ENCODE data around the gene CBR1. TPM values are rescaled to one million over a fixed set of nuclear protein-coding genes. Genes with fewer than 3 reads are reported as not detected.

The CBR1 gene
- total and polyA plus RNA-seq, 9 of the 15 experiments (the other 6 are each of a cell fraction or from before 2014, with no cell fraction given) = 2.5 to 33.8 (median 15.1) TPM

DNA sequence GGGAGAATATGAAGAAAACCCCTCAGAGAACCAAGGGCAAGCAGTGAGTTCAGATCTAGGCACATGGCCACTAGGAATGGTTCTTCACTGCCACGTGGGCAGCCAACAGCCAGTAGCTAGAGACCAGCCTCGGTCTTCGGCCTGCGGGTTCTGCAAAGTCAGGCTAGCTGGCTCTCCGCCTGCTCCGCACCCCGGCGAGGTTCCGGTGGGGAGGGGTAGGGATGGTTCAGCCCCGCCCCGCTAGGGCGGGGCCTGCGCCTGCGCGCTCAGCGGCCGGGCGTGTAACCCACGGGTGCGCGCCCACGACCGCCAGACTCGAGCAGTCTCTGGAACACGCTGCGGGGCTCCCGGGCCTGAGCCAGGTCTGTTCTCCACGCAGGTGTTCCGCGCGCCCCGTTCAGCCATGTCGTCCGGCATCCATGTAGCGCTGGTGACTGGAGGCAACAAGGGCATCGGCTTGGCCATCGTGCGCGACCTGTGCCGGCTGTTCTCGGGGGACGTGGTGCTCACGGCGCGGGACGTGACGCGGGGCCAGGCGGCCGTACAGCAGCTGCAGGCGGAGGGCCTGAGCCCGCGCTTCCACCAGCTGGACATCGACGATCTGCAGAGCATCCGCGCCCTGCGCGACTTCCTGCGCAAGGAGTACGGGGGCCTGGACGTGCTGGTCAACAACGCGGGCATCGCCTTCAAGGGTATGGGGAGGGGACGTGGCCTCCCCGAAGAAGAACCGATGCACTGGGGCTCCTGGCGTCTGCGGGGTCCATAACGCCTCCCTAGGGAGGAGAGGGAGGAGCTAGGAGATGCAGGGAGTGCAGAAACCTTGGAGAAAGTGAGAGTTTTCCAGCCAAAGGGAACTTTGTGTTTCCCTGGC is at the start of gene CBR1 (continued):
- TF ChIP-seq ETV1 (tag; conservative IDR thresholded peaks at IDR 0.05; ENCODE audit: low read depth) (peak; percentile 69), EP400 (IDR thresholded peaks at IDR 0.05) (peak; percentile 39; the same call in 1 of the 2 replicates), NFYB (IDR thresholded peaks at IDR 0.05; ENCODE audit: extremely low read depth, insufficient read length) (peak; percentile 26), GABPB1 (CRISPR knock-in tag; IDR thresholded peaks at IDR 0.05) (peak; percentile 34; the same call in 1 of the 2 replicates), RBBP5 (IDR thresholded peaks at IDR 0.05; ENCODE audit: borderline replicate concordance, insufficient read depth, low read length, poor library complexity, severe bottlenecking) (peak; percentile 49), EGR1 (conservative IDR thresholded peaks at IDR 0.05) (0 out of 2 replicates have a peak, but pooled peaks have one; percentile 14), SUPT5H (IDR thresholded peaks at IDR 0.05) (peak; percentile 47; the same call in 1 of the 2 replicates), DNMT1 (IDR thresholded peaks at IDR 0.05) (no peak), CREBBP (IDR thresholded peaks at IDR 0.05; ENCODE audit: low read depth, low read length) (no peak)
- TF ChIP-seq, protein P1, sequence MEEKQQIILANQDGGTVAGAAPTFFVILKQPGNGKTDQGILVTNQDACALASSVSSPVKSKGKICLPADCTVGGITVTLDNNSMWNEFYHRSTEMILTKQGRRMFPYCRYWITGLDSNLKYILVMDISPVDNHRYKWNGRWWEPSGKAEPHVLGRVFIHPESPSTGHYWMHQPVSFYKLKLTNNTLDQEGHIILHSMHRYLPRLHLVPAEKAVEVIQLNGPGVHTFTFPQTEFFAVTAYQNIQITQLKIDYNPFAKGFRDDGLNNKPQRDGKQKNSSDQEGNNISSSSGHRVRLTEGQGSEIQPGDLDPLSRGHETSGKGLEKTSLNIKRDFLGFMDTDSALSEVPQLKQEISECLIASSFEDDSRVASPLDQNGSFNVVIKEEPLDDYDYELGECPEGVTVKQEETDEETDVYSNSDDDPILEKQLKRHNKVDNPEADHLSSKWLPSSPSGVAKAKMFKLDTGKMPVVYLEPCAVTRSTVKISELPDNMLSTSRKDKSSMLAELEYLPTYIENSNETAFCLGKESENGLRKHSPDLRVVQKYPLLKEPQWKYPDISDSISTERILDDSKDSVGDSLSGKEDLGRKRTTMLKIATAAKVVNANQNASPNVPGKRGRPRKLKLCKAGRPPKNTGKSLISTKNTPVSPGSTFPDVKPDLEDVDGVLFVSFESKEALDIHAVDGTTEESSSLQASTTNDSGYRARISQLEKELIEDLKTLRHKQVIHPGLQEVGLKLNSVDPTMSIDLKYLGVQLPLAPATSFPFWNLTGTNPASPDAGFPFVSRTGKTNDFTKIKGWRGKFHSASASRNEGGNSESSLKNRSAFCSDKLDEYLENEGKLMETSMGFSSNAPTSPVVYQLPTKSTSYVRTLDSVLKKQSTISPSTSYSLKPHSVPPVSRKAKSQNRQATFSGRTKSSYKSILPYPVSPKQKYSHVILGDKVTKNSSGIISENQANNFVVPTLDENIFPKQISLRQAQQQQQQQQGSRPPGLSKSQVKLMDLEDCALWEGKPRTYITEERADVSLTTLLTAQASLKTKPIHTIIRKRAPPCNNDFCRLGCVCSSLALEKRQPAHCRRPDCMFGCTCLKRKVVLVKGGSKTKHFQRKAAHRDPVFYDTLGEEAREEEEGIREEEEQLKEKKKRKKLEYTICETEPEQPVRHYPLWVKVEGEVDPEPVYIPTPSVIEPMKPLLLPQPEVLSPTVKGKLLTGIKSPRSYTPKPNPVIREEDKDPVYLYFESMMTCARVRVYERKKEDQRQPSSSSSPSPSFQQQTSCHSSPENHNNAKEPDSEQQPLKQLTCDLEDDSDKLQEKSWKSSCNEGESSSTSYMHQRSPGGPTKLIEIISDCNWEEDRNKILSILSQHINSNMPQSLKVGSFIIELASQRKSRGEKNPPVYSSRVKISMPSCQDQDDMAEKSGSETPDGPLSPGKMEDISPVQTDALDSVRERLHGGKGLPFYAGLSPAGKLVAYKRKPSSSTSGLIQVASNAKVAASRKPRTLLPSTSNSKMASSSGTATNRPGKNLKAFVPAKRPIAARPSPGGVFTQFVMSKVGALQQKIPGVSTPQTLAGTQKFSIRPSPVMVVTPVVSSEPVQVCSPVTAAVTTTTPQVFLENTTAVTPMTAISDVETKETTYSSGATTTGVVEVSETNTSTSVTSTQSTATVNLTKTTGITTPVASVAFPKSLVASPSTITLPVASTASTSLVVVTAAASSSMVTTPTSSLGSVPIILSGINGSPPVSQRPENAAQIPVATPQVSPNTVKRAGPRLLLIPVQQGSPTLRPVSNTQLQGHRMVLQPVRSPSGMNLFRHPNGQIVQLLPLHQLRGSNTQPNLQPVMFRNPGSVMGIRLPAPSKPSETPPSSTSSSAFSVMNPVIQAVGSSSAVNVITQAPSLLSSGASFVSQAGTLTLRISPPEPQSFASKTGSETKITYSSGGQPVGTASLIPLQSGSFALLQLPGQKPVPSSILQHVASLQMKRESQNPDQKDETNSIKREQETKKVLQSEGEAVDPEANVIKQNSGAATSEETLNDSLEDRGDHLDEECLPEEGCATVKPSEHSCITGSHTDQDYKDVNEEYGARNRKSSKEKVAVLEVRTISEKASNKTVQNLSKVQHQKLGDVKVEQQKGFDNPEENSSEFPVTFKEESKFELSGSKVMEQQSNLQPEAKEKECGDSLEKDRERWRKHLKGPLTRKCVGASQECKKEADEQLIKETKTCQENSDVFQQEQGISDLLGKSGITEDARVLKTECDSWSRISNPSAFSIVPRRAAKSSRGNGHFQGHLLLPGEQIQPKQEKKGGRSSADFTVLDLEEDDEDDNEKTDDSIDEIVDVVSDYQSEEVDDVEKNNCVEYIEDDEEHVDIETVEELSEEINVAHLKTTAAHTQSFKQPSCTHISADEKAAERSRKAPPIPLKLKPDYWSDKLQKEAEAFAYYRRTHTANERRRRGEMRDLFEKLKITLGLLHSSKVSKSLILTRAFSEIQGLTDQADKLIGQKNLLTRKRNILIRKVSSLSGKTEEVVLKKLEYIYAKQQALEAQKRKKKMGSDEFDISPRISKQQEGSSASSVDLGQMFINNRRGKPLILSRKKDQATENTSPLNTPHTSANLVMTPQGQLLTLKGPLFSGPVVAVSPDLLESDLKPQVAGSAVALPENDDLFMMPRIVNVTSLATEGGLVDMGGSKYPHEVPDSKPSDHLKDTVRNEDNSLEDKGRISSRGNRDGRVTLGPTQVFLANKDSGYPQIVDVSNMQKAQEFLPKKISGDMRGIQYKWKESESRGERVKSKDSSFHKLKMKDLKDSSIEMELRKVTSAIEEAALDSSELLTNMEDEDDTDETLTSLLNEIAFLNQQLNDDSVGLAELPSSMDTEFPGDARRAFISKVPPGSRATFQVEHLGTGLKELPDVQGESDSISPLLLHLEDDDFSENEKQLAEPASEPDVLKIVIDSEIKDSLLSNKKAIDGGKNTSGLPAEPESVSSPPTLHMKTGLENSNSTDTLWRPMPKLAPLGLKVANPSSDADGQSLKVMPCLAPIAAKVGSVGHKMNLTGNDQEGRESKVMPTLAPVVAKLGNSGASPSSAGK (IDR thresholded peaks at IDR 0.05) = peak; percentile 79
- TF ChIP-seq, protein P2, sequence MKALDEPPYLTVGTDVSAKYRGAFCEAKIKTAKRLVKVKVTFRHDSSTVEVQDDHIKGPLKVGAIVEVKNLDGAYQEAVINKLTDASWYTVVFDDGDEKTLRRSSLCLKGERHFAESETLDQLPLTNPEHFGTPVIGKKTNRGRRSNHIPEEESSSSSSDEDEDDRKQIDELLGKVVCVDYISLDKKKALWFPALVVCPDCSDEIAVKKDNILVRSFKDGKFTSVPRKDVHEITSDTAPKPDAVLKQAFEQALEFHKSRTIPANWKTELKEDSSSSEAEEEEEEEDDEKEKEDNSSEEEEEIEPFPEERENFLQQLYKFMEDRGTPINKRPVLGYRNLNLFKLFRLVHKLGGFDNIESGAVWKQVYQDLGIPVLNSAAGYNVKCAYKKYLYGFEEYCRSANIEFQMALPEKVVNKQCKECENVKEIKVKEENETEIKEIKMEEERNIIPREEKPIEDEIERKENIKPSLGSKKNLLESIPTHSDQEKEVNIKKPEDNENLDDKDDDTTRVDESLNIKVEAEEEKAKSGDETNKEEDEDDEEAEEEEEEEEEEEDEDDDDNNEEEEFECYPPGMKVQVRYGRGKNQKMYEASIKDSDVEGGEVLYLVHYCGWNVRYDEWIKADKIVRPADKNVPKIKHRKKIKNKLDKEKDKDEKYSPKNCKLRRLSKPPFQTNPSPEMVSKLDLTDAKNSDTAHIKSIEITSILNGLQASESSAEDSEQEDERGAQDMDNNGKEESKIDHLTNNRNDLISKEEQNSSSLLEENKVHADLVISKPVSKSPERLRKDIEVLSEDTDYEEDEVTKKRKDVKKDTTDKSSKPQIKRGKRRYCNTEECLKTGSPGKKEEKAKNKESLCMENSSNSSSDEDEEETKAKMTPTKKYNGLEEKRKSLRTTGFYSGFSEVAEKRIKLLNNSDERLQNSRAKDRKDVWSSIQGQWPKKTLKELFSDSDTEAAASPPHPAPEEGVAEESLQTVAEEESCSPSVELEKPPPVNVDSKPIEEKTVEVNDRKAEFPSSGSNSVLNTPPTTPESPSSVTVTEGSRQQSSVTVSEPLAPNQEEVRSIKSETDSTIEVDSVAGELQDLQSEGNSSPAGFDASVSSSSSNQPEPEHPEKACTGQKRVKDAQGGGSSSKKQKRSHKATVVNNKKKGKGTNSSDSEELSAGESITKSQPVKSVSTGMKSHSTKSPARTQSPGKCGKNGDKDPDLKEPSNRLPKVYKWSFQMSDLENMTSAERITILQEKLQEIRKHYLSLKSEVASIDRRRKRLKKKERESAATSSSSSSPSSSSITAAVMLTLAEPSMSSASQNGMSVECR (CRISPR knock-in tag; IDR thresholded peaks at IDR 0.05) = peak; percentile 39; the same call in 1 of the 2 replicates

Data from K562 (cell line).